Mammary epithelial cell (primary cell): ENCODE data around the gene XRCC6.

Experiments used
- EZH2 ChIP-seq: IDR thresholded peaks from 2 replicates; pipeline ENCODE4 v1.6.1; 2012; ENCODE audit warnings: low read length, inconsistent platforms, borderline replicate concordance
- TF ChIP-seq, protein P1 (sequence below), 2 donors: IDR thresholded peaks in 1 of 2; conservative IDR thresholded peaks in 1 of 2; 2 replicates each; pipeline ENCODE4 v1.5.1; 2011 to 2012; ENCODE audit warnings: inconsistent platforms in 2 of 2, low read length in 2 of 2, mild to moderate bottlenecking in 2 of 2, control low read depth in 1 of 2, low read depth in 1 of 2; ENCODE audit not compliant: insufficient read depth in 1 of 2; ENCODE audit errors: extremely low read depth in 1 of 2

DNA sequence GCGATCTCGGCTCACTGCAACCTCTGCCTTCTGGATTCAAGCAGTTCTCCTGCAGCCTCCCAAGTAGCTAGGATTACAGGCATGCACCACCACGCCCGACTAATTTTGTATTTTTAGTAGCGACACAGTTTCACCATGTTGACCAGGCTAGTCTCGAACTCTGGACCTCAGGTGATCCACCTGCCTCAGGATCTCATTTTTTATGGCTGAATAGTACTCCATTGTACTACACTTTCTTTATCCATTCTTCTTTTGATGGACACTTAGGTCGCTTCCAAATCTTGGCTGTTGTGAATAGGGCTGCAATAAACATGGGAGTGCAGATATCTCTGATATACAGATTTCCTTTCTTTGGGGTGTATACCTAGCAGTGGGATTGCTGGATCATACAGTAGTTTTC lies 20.8 kb downstream of the XRCC6 start:
- no peak for TF ChIP-seq EZH2
- TF ChIP-seq, protein P1, sequence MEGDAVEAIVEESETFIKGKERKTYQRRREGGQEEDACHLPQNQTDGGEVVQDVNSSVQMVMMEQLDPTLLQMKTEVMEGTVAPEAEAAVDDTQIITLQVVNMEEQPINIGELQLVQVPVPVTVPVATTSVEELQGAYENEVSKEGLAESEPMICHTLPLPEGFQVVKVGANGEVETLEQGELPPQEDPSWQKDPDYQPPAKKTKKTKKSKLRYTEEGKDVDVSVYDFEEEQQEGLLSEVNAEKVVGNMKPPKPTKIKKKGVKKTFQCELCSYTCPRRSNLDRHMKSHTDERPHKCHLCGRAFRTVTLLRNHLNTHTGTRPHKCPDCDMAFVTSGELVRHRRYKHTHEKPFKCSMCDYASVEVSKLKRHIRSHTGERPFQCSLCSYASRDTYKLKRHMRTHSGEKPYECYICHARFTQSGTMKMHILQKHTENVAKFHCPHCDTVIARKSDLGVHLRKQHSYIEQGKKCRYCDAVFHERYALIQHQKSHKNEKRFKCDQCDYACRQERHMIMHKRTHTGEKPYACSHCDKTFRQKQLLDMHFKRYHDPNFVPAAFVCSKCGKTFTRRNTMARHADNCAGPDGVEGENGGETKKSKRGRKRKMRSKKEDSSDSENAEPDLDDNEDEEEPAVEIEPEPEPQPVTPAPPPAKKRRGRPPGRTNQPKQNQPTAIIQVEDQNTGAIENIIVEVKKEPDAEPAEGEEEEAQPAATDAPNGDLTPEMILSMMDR (conservative IDR thresholded peaks at IDR 0.05 in 1 of 2, IDR thresholded peaks at IDR 0.05 in 1 of 2; ENCODE audit: extremely low read depth in 1 of 2, insufficient read depth in 1 of 2, low read depth in 1 of 2, low read length in 2 of 2): no peak
